Activated CD8-positive, alpha-beta T cell treated with anti-CD3 and anti-CD28 coated beads for 36 hours (primary cell): ENCODE results near the gene KIRREL3. TPM values are rescaled to one million over a fixed set of nuclear protein-coding genes. Genes with fewer than 3 reads are reported as not detected.
"Not testable (repeated sequence)": the region's sequence is repeated elsewhere in the genome, so short reads cannot be mapped to it uniquely, and the experiment has no call there.

Experiments used
- ATAC-seq: fragments of 200-7000 bp; cut with Tn5 transposase; one replicate; pipeline ENCODE4 v1.10.0; 2021; ENCODE audit warnings: mild to moderate bottlenecking, moderate library complexity
- CTCF ChIA-PET: fragments of 350-600 bp; sonication (Branson Sonifier 250); formaldehyde crosslinking; loops from one replicate; lab custom pipeline; 2021; ENCODE audit warnings: antibody characterized with exemption; lab: Charles Lee
- POLR2A ChIA-PET: fragments of 350-600 bp; sonication (Branson Sonifier 250); formaldehyde crosslinking; loops from one replicate; lab custom pipeline; 2021; ENCODE audit warnings: antibody characterized with exemption; lab: Charles Lee
- DNase-seq: peaks from one replicate; pipeline ENCODE4 v3.0.0-alpha.2; 2020
- H3K27ac Mint-ChIP-seq: one replicate; pipeline ENCODE4 v1.8.0; 2021; ENCODE audit warnings: mild to moderate bottlenecking, mixed read lengths
- H3K27me3 Mint-ChIP-seq: one replicate; pipeline ENCODE4 v1.8.0; 2021; ENCODE audit warnings: mixed read lengths
- H3K36me3 Mint-ChIP-seq: one replicate; pipeline ENCODE4 v1.8.0; 2021; ENCODE audit warnings: low read depth, mixed read lengths
- H3K4me1 Mint-ChIP-seq: one replicate; pipeline ENCODE4 v1.8.0; 2021; ENCODE audit warnings: low read depth, mixed read lengths
- H3K4me3 Mint-ChIP-seq: one replicate; pipeline ENCODE4 v1.8.0; 2021; ENCODE audit warnings: mild to moderate bottlenecking, moderate library complexity, mixed read lengths
- H3K9me3 Mint-ChIP-seq: one replicate; pipeline ENCODE4 v1.8.0; 2021; ENCODE audit warnings: mixed read lengths
- intact Hi-C: fragments of 100-400 bp; cut with micrococcal nuclease; formaldehyde crosslinking; loops from one replicate; pipeline ENCODE4 v1.10.0; 2022
- microRNA-seq: library from miRNA; unstranded; fragments of <30 nt; microRNA quantifications from one replicate; pipeline ENCODE4 v1.2.0, GENCODE V29; 2022; ENCODE audit warnings: borderline microRNAs expressed, borderline replicate concordance
- total RNA-seq, 2 experiments: library from RNA; stranded (reverse); gene quantifications; one replicate each; pipeline ENCODE4 v1.2.3, GENCODE V29; 2021
- TF ChIP-seq, protein P1 (sequence below): fragments of 200-600 bp; IDR thresholded peaks from one replicate; pipeline ENCODE4 v1.8.0; 2022; ENCODE audit warnings: antibody characterized with exemption, mild to moderate bottlenecking

Gene KIRREL3
- total RNA-seq, 2 experiments from 2014 or later, result not detected

DNA sequence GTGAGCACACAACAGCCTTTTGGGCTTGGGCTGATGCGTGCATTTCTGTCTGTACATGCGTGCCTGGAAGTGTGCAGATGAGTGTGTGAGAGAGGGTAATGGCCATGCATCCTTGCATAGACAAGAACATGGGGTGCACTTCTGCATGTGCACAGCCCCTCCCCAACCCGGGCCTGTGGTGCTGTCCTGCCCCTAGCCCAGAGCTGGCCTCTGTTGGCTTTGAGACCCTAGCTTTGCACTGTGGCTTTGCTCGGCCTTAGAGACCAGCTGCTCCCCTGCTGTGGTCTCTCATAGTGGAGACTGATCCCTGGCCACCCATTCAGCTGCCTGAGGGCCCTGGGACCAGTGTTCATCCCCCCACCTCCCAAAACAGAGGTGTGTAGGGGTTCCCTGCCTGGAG, 619.7 kb downstream of the KIRREL3 start:
- intact Hi-C loops, result no loop called here
- TF ChIP-seq, protein P1, sequence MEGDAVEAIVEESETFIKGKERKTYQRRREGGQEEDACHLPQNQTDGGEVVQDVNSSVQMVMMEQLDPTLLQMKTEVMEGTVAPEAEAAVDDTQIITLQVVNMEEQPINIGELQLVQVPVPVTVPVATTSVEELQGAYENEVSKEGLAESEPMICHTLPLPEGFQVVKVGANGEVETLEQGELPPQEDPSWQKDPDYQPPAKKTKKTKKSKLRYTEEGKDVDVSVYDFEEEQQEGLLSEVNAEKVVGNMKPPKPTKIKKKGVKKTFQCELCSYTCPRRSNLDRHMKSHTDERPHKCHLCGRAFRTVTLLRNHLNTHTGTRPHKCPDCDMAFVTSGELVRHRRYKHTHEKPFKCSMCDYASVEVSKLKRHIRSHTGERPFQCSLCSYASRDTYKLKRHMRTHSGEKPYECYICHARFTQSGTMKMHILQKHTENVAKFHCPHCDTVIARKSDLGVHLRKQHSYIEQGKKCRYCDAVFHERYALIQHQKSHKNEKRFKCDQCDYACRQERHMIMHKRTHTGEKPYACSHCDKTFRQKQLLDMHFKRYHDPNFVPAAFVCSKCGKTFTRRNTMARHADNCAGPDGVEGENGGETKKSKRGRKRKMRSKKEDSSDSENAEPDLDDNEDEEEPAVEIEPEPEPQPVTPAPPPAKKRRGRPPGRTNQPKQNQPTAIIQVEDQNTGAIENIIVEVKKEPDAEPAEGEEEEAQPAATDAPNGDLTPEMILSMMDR, result no peak
- DNase-seq, result no peak

DNA sequence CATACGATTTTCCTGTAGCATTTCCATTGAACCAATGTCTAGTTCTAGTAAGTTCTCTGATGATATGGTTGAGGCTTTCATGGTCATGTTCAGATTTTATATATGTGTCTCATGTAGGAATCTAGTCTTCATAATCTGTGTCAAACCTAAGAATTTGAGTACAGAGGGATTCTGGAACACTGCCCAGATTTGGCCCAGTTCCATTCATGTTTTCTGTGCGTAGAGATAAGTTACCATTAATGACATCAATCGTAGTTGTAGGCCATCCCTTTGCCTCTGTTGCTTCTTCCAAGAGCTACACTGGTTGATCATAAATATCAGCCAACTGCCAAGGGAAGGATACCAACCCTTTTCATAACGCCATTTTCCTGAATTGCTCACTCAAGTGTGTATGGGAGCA, 621.8 kb downstream of the KIRREL3 start:
- intact Hi-C loops, result no loop called here
- TF ChIP-seq, protein P1, result no peak
- Mint-ChIP-seq H3K4me3 (no peak overlapping the region), H3K9me3 (no peaks in the 10 kb centered on the region), H3K36me3 (no peaks in the 10 kb centered on the region), H3K27me3 (no peaks in the 10 kb centered on the region), H3K4me1 (no peaks in the 10 kb centered on the region), H3K27ac (no peak overlapping the region)
- ChIA-PET CTCF (no interaction called here), POLR2A (no interaction called here)
- ATAC-seq (no peak), DNase-seq (no peak)

More for the DNA sequence above, 619.7 kb downstream of the KIRREL3 start:
- no peak overlapping the region for H3K27ac Mint-ChIP-seq
- CTCF ChIA-PET, result no interaction called here
- ATAC-seq, result no peak
- no peaks in the 10 kb centered on the region for H3K9me3 Mint-ChIP-seq
- POLR2A ChIA-PET, result no interaction called here
- no peaks in the 10 kb centered on the region for H3K36me3 Mint-ChIP-seq
- no peaks in the 10 kb centered on the region for H3K27me3 Mint-ChIP-seq
- no peak overlapping the region for H3K4me3 Mint-ChIP-seq
- no peaks in the 10 kb centered on the region for H3K4me1 Mint-ChIP-seq

DNA sequence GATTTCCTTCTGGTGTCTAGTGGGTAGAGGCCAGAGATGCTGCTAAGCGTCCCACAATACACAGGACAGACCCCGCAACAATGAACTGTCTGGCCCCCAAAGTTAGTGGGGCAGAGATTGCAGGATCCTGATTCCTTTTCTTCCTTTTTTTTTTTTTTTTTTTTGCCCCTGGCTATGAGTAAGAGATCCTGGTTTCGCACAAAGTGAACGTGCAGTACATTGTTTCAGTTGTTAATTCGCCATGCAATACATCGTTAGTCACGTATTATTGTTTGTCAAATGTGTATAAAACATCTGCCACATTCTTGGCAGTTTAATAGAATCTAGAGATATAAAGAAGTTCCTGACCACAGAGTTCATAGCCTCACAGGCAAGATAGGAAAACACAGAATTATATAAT, 624.8 kb downstream of the KIRREL3 start:
- TF ChIP-seq, protein P1, result no peak
- Mint-ChIP-seq H3K4me3 (no peak overlapping the region), H3K27ac (no peak overlapping the region), H3K27me3 (no peaks in the 10 kb centered on the region), H3K9me3 (no peaks in the 10 kb centered on the region), H3K36me3 (no peaks in the 10 kb centered on the region), H3K4me1 (no peaks in the 10 kb centered on the region)
- ATAC-seq (no peak), DNase-seq (no peak)
- ChIA-PET POLR2A (no interaction called here), CTCF (no interaction called here)
- intact Hi-C loops, result no loop called here

- H3K27me3 Mint-ChIP-seq, H3K4me3 Mint-ChIP-seq, POLR2A ChIA-PET, CTCF ChIA-PET, ATAC-seq, H3K36me3 Mint-ChIP-seq, H3K27ac Mint-ChIP-seq, intact Hi-C loops, H3K4me1 Mint-ChIP-seq, DNase-seq, H3K9me3 Mint-ChIP-seq: not testable (repeated sequence)
Measured at GRCh38 chr11:126374562-126375300, 625.8 kb downstream of the KIRREL3 start.

DNA sequence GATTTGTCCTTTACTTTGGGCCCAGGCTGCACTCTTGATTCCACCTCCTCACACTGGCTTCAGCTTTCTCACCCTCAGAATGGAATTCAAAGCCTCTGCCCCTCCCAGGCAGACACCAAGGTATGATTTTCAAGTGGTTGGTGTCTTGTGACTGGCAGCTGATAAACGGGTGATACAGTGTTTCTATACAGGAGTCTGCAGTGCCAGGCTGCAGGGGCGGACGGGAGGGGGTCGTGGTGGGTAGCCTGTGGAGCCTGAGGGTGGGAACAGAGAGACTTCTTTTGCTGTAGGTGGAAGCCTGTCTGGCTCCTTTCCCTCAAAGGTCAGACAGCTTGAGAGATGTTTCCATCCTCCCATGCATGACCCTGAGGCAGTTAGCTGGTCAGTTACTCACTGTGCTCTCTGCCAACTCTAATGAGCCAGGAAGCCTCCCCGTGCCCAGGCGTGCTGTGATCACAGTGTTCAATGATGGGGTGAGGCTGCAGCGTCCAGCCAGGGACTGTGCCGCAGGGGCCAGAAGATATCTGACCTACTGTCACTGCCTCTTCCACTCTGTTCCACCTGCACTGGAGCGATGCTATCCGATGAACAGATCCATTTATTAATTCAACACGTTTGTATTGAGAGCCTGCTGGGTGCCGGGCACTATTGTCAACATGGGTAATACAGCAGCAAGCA, 627.0 kb downstream of the KIRREL3 start:
- H3K27ac Mint-ChIP-seq, POLR2A ChIA-PET, intact Hi-C loops, H3K4me1 Mint-ChIP-seq, H3K27me3 Mint-ChIP-seq, H3K36me3 Mint-ChIP-seq, CTCF ChIA-PET, H3K4me3 Mint-ChIP-seq, ATAC-seq, DNase-seq, H3K9me3 Mint-ChIP-seq: not testable (repeated sequence)

Small RNA genes within 50 kb of the gene (microRNA-seq; reads per million reads assigned to microRNA genes)
- gene MIR3167, result not detected
